Middle frontal gyrus (tissue), 1 donor: ENCODE measurements around the gene CDV3.

Source experiments
- DNase-seq: peaks from one replicate; pipeline ENCODE4 v3.0.0-alpha.2; 2015; ENCODE audit warnings: low spot score; ENCODE audit errors: extremely low spot score

The CDV3 gene

GRCh38 chr3:133606342-133606741 lies 32.9 kb downstream of the CDV3 start:
- no peak for DNase-seq

GRCh38 chr3:133606902-133607301 lies 33.4 kb downstream of the CDV3 start:
- DNase-seq: no peak

- DNase-seq: no peak
Measured at GRCh38 chr3:133607816-133608215, 34.3 kb downstream of the CDV3 start.

GRCh38 chr3:133608388-133608787 lies 34.9 kb downstream of the CDV3 start:
- DNase-seq: no peak

GRCh38 chr3:133610031-133610430 lies 36.5 kb downstream of the CDV3 start:
- DNase-seq: no peak

- DNase-seq: no peak
Measured at GRCh38 chr3:133611534-133611933, 38.0 kb downstream of the CDV3 start.

- DNase-seq: no peak
Measured at GRCh38 chr3:133620066-133620784, 46.7 kb downstream of the CDV3 start.

GRCh38 chr3:133627789-133628188 lies 54.3 kb downstream of the CDV3 start:
- DNase-seq: no peak

- DNase-seq: no peak
Measured at GRCh38 chr3:133629146-133629545, 55.7 kb downstream of the CDV3 start.

- no peak for DNase-seq
Measured at GRCh38 chr3:133633439-133633838, 60.0 kb downstream of the CDV3 start.
